ENCODE measurements around the gene SRD5A3.
A peak's percentile ranks its signal among the peaks of the same experiment; 100 is the strongest.
"Not testable (repeated sequence)": the region's sequence is repeated elsewhere in the genome, so short reads cannot be mapped to it uniquely, and the experiment has no call there.

Gene SRD5A3

GRCh38 chr4:55343887-55344286 is 2.2 kb upstream of the SRD5A3 start:
- DNase-seq (ENCODE audit: low read depth): no peak
- H3K4me3 ChIP-seq (ENCODE audit: low read depth, low read length): no peak overlapping the region

- DNase-seq (ENCODE audit: low read depth): no peak
- H3K4me3 ChIP-seq (ENCODE audit: low read depth, low read length): no peak overlapping the region
These were observed 988 bp upstream of the SRD5A3 start for GRCh38 chr4:55345054-55345453.

- peak overlapping the region; percentile 66 for H3K4me3 ChIP-seq (ENCODE audit: low read depth, low read length)
- no peak for DNase-seq (ENCODE audit: low read depth)
These were observed 811 bp downstream of the SRD5A3 start for GRCh38 chr4:55346851-55347255.

GRCh38 chr4:55347610-55348228 is 1.7 kb downstream of the SRD5A3 start:
- no peak overlapping the region for H3K4me3 ChIP-seq (ENCODE audit: low read depth, low read length)
- no peak for DNase-seq (ENCODE audit: low read depth)

GRCh38 chr4:55348466-55348865 is 2.4 kb downstream of the SRD5A3 start:
- DNase-seq (ENCODE audit: low read depth): no peak
- H3K4me3 ChIP-seq (ENCODE audit: low read depth, low read length): no peak overlapping the region

- H3K4me3 ChIP-seq (ENCODE audit: low read depth, low read length); DNase-seq (ENCODE audit: low read depth): not testable (repeated sequence)
These were observed 4.8 kb downstream of the SRD5A3 start for GRCh38 chr4:55350870-55351269.

- no peak overlapping the region for H3K4me3 ChIP-seq (ENCODE audit: low read depth, low read length)
- DNase-seq (ENCODE audit: low read depth): no peak
These were observed 5.8 kb downstream of the SRD5A3 start for GRCh38 chr4:55351824-55352223.

- no peak for DNase-seq (ENCODE audit: low read depth)
- H3K4me3 ChIP-seq (ENCODE audit: low read depth, low read length): no peak overlapping the region
These were observed 6.7 kb downstream of the SRD5A3 start for GRCh38 chr4:55352726-55353125.

GRCh38 chr4:55353228-55353747 is 7.2 kb downstream of the SRD5A3 start:
- DNase-seq (ENCODE audit: low read depth); H3K4me3 ChIP-seq (ENCODE audit: low read depth, low read length): not testable (repeated sequence)

- no peak for DNase-seq (ENCODE audit: low read depth)
- H3K4me3 ChIP-seq (ENCODE audit: low read depth, low read length): no peak overlapping the region
These were observed 8.6 kb downstream of the SRD5A3 start for GRCh38 chr4:55354648-55355047.

GRCh38 chr4:55355555-55355954 is 9.5 kb downstream of the SRD5A3 start:
- H3K4me3 ChIP-seq (ENCODE audit: low read depth, low read length): no peak overlapping the region
- DNase-seq (ENCODE audit: low read depth): no peak

GRCh38 chr4:55356991-55357461 is 11.0 kb downstream of the SRD5A3 start:
- DNase-seq (ENCODE audit: low read depth): no peak
- H3K4me3 ChIP-seq (ENCODE audit: low read depth, low read length): no peak overlapping the region

- no peak for DNase-seq (ENCODE audit: low read depth)
- no peak overlapping the region for H3K4me3 ChIP-seq (ENCODE audit: low read depth, low read length)
These were observed 12.2 kb downstream of the SRD5A3 start for GRCh38 chr4:55358246-55358645.

GRCh38 chr4:55358668-55359067 is 12.6 kb downstream of the SRD5A3 start:
- DNase-seq (ENCODE audit: low read depth): peak; percentile 39
- no peak overlapping the region for H3K4me3 ChIP-seq (ENCODE audit: low read depth, low read length)

GRCh38 chr4:55359397-55359916 is 13.4 kb downstream of the SRD5A3 start:
- no peak overlapping the region for H3K4me3 ChIP-seq (ENCODE audit: low read depth, low read length)
- no peak for DNase-seq (ENCODE audit: low read depth)

- H3K4me3 ChIP-seq (ENCODE audit: low read depth, low read length): not testable (repeated sequence)
These were observed 16.9 kb downstream of the SRD5A3 start for GRCh38 chr4:55362938-55363337.

GRCh38 chr4:55363691-55364351 is 17.8 kb downstream of the SRD5A3 start:
- DNase-seq (ENCODE audit: low read depth): no peak
- H3K4me3 ChIP-seq (ENCODE audit: low read depth, low read length): no peak overlapping the region

More at GRCh38 chr4:55362938-55363337, 16.9 kb downstream of the SRD5A3 start:
- not testable (repeated sequence) for DNase-seq (ENCODE audit: low read depth)

- DNase-seq (ENCODE audit: low read depth): no peak
These were observed 18.8 kb downstream of the SRD5A3 start for GRCh38 chr4:55364691-55365344.

GRCh38 chr4:55365345-55365728 is 19.3 kb downstream of the SRD5A3 start:
- H3K4me3 ChIP-seq (ENCODE audit: low read depth, low read length): no peak overlapping the region
- no peak for DNase-seq (ENCODE audit: low read depth)

More at GRCh38 chr4:55364691-55365344, 18.8 kb downstream of the SRD5A3 start:
- no peak overlapping the region for H3K4me3 ChIP-seq (ENCODE audit: low read depth, low read length)

- H3K4me3 ChIP-seq (ENCODE audit: low read depth, low read length): no peak overlapping the region
- no peak for DNase-seq (ENCODE audit: low read depth)
These were observed 20.6 kb downstream of the SRD5A3 start for GRCh38 chr4:55366621-55367020.

Measured in skeletal muscle cell (primary cell).